GM19324 (cell line): Measurements from ENCODE around the gene CACHD1.

Experiments
- ATAC-seq: cut with Tn5 transposase; IDR thresholded peaks from one replicate; pipeline ENCODE4 v1.9.1; 2021; ENCODE audit warnings: mild to moderate bottlenecking, moderate library complexity; ENCODE audit not compliant: unreplicated experiment, low FRiP score

CACHD1 gene

DNA sequence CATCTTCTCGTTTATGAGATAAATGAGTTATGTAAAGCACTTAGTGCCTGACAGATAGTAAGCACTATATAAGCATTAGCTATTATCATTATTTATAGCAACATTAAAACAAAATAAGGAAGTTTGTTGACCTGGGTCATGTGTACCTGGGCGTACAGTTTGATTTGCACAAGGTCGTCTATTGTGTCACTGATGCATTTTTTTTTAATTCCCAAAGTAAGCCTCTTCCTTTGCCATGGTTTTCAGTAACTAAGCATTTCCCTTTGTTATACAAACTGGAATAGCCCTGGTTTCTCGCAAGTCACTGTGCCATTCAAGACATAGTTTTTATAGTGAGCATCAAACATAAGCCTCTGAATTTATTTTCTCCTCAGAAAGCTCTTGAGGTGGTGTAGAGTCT lies 72.2 kb downstream of the CACHD1 start:
- ATAC-seq, result no peak

GRCh38 chr1:64543831-64544230 lies 73.9 kb downstream of the CACHD1 start:
- no peak for ATAC-seq

- ATAC-seq, result no peak
These were observed 75.4 kb downstream of the CACHD1 start for GRCh38 chr1:64545118-64545843.

GRCh38 chr1:64546013-64546412 lies 76.1 kb downstream of the CACHD1 start:
- ATAC-seq, result no peak

- no peak for ATAC-seq
These were observed 79.7 kb downstream of the CACHD1 start for GRCh38 chr1:64549464-64550239.

- ATAC-seq, result no peak
These were observed 80.6 kb downstream of the CACHD1 start for GRCh38 chr1:64550510-64550909.

- ATAC-seq, result no peak
These were observed 81.1 kb downstream of the CACHD1 start for GRCh38 chr1:64550946-64551605.

DNA sequence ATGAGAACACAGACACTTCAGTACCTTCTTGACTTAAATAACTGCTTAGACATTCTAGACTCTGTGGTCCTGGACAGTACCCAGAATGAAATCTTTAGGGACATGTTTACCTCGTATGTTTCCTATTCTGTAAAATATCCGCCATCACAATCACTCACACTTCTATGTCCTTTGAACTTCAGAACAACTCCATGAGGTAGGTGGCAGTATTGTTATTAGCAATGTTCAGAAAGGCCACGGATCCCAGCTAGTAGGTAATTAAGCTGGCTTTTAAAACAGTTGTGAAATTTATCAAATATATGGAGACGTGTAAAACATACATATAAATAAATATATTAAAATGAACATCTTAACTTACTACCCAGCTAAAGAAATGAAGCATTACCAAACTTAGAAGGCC lies 83.4 kb downstream of the CACHD1 start:
- ATAC-seq, result no peak

GRCh38 chr1:64555947-64556346 lies 86.0 kb downstream of the CACHD1 start:
- ATAC-seq, result no peak

- ATAC-seq, result no peak
These were observed 92.1 kb downstream of the CACHD1 start for GRCh38 chr1:64561993-64562392.

- no peak for ATAC-seq
These were observed 94.1 kb downstream of the CACHD1 start for GRCh38 chr1:64563958-64564565.

DNA sequence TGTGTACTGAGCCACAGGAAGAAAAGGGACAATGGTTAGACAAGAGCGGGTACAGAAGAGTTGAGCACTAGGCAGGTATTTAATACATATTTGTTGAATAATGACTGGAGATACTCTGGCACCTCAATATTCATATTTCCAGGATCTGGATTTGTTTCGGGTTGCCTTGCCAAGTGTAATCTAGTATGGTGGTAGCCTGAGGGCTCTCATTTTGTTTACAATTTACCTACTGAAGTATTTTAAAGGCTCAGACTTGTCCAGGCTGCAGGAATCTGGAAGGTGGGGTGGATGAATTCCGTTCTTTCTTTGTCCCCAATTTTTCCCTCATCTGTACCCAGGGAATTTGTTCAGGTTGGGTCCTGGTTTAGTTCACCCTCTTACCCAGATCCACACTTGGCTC lies 95.0 kb downstream of the CACHD1 start:
- no peak for ATAC-seq

GRCh38 chr1:64567426-64568170 lies 97.7 kb downstream of the CACHD1 start:
- no peak for ATAC-seq

- no peak for ATAC-seq
These were observed 98.2 kb downstream of the CACHD1 start for GRCh38 chr1:64568171-64568450.

- no peak for ATAC-seq
These were observed 99.5 kb downstream of the CACHD1 start for GRCh38 chr1:64569411-64569810.

DNA sequence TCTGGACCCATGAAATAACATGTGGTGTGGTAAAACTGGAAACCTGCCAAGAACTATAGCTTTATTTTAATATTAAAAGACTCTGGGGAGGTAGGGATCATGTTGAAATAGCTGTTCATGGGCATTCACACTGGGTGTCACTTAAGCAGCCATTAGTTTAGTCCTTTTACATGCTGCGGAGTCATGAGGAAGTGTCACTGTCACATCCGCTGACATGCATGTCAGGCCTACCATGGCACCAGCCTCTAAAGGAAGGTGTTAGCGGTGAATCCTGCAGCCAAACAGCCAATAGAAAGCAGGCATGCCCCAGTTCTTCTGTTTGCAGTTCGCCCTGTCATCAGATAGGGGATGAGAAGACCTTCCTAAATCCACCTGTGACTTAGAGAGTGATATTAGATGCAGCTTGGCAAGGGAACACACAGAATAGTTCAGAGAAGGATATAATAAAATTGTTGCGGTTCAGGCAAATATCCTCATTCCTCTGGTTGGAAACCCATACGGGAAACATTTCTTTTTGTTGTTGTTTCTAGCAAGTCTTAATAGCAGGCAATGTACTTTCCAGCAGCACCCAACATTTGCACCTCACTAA lies 100.4 kb downstream of the CACHD1 start:
- no peak for ATAC-seq

GRCh38 chr1:64572222-64572900 lies 102.4 kb downstream of the CACHD1 start:
- no peak for ATAC-seq

GRCh38 chr1:64574301-64574700 lies 104.4 kb downstream of the CACHD1 start:
- ATAC-seq, result no peak

DNA sequence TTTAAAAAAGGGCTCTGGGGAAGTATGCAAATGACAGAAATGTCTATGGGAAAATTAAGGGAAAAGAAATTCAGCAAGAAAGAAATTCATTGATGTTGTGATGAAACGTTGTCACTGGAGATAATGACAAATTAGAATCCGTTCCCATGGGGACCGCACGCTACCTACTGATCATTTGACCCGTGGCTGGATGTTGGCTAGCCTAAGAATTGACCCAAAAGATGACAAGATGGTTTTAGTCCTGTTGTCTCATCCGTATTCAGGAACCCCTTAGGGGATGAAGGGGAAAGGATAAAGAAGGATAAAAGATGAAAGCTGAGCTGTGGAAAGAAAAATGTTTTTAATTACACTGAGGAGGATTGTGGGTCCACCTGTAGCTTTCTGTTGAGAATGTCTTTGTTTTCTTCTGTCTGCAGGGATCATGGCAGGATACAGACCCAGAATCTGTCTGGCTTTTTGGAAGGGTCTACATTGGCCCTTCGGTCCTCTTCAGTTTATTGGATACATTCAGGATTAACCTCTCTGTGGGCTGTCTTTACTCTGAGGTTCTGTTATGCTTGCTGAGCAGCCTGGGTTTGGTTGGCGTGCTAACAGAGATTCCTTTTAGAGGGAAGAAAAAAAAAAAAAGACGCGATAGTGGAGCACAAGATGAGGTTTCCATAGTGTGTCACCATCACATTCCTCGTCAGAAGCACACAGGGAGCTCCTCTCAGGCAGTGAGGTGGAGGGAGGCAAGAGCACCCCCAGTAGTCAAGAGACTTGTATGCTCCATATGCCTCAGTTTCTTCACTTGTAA lies 106.2 kb downstream of the CACHD1 start:
- no peak for ATAC-seq
